ENCODE data around the gene NRCAM. TPM values are rescaled to one million over a fixed set of nuclear protein-coding genes. Genes with fewer than 3 reads are reported as not detected.

The NRCAM gene
- total RNA-seq, 1 experiment from 2014 or later, result 1.1 TPM

DNA sequence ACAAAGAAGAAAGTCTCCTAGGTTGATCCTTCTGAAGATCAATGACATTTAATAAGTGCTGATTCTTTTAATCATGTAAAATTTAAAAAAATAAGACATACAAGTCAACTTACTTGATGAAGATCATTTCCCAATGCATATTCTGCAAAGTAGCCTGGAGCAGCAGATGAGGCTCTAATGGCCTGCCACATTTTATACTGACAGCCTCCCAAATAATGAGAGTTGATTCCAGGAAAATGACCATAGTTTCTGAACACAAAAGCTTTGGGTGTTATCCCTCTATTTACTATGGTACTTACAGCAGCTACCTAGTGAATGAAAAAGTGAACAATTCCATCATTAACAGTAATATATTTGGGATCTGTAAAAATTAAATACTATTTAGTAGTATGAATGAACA lies 31.4 kb upstream of the NRCAM start:
- DNase-seq (ENCODE audit: unreplicated experiment), result no peak
- TF ChIP-seq, protein P1, sequence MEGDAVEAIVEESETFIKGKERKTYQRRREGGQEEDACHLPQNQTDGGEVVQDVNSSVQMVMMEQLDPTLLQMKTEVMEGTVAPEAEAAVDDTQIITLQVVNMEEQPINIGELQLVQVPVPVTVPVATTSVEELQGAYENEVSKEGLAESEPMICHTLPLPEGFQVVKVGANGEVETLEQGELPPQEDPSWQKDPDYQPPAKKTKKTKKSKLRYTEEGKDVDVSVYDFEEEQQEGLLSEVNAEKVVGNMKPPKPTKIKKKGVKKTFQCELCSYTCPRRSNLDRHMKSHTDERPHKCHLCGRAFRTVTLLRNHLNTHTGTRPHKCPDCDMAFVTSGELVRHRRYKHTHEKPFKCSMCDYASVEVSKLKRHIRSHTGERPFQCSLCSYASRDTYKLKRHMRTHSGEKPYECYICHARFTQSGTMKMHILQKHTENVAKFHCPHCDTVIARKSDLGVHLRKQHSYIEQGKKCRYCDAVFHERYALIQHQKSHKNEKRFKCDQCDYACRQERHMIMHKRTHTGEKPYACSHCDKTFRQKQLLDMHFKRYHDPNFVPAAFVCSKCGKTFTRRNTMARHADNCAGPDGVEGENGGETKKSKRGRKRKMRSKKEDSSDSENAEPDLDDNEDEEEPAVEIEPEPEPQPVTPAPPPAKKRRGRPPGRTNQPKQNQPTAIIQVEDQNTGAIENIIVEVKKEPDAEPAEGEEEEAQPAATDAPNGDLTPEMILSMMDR (IDR thresholded peaks at IDR 0.05; ENCODE audit: unreplicated experiment), result no peak
- no TSS peak for BruUV-seq (replicated peaks)
- H3K36me3 Mint-ChIP-seq (ENCODE audit: insufficient read depth, unreplicated experiment), result peaks cover 52% of the 10 kb centered on the region
- intact Hi-C loops (cut with micrococcal nuclease), result no loop called here
- H3K4me1 Mint-ChIP-seq (ENCODE audit: insufficient read depth, unreplicated experiment), result no peaks in the 10 kb centered on the region
- H3K27ac Mint-ChIP-seq (ENCODE audit: low read depth, unreplicated experiment), result no peak overlapping the region
- no peak overlapping the region for H3K4me3 Mint-ChIP-seq (ENCODE audit: unreplicated experiment)
- no peaks in the 10 kb centered on the region for H3K9me3 Mint-ChIP-seq (ENCODE audit: unreplicated experiment)
- ChIA-PET CTCF (interaction anchor here (1.3 to 2.4 kb wide), 4 partner anchors 9 to 306 kb away, joined by 4 to 10 read pairs (median 7); no protein-coding TSS in a partner anchor), POLR2A (no interaction called here)
- H3K27me3 Mint-ChIP-seq (ENCODE audit: insufficient read depth, unreplicated experiment), result no peaks in the 10 kb centered on the region

DNA sequence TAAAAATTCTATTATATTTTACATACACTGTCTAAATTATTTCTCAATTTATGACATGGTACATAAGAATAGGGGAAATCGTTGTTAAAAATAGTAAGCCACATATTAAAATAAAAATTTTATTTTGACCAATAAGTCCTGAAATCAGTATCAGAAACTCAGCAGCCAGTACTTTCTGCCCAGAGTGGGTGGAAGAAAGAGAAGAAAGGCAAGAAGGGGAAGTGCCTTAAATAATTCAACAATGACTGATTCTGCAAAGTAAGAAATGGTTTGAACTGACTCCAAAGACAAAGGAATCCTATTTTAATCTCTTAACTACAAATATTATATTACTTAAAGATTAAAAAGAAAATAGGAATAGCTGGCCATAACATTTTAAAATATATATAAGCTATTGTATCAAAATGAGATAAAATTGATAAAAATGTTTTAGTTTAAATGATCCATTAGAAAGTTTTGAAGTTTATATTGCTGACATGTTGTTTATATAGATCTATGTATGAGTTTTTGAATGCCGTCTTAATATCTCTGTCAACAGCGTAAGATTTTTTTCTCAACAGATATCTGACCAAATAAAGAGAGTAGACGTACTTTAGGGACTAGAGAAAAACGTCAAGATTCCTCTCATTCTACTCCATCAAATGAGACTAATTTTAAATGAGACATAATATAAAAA lies 30.2 kb upstream of the NRCAM start:
- peaks cover 48% of the 10 kb centered on the region for H3K36me3 Mint-ChIP-seq (ENCODE audit: insufficient read depth, unreplicated experiment)
- DNase-seq (ENCODE audit: unreplicated experiment), result no peak
- no peak overlapping the region for H3K27ac Mint-ChIP-seq (ENCODE audit: low read depth, unreplicated experiment)
- no TSS peak for BruUV-seq (replicated peaks)
- TF ChIP-seq, protein P1 (IDR thresholded peaks at IDR 0.05; ENCODE audit: unreplicated experiment), result no peak
- POLR2A ChIA-PET, result interaction anchor here (1.0 kb wide), 1 partner anchor 11 kb away, joined by 4 read pairs; no protein-coding TSS in a partner anchor
- H3K4me1 Mint-ChIP-seq (ENCODE audit: insufficient read depth, unreplicated experiment), result no peaks in the 10 kb centered on the region
- H3K9me3 Mint-ChIP-seq (ENCODE audit: unreplicated experiment), result no peaks in the 10 kb centered on the region
- no peaks in the 10 kb centered on the region for H3K27me3 Mint-ChIP-seq (ENCODE audit: insufficient read depth, unreplicated experiment)
- H3K4me3 Mint-ChIP-seq (ENCODE audit: unreplicated experiment), result no peak overlapping the region
- CTCF ChIA-PET, result interaction anchor here (1.7 to 2.4 kb wide), 3 partner anchors 11 to 303 kb away, joined by 5 to 10 read pairs (median 9); no protein-coding TSS in a partner anchor
- intact Hi-C loops (cut with micrococcal nuclease), result no loop called here

DNA sequence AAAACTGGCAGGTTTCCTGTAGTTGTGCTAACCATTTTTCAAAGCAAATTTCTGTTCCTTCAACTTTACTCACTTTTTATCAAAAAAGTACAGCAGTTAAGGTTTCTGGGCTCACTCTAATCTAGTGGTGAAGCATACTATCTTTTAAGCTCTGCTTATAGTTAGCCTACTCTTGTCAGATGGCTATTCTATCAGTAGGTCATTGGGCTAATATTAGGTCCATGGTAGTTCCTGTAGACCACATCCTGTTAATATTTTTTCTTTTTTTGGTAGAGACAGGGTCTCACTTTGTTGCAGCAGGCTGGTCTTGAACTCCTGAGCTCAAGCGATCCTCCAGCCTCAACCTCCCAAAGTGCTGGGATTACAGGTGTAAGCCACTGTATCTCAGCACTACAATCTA lies 27.9 kb upstream of the NRCAM start:
- no peak overlapping the region for H3K27ac Mint-ChIP-seq (ENCODE audit: low read depth, unreplicated experiment)
- peaks cover 26% of the 10 kb centered on the region for H3K36me3 Mint-ChIP-seq (ENCODE audit: insufficient read depth, unreplicated experiment)
- intact Hi-C loops (cut with micrococcal nuclease), result no loop called here
- TF ChIP-seq, protein P1 (IDR thresholded peaks at IDR 0.05; ENCODE audit: unreplicated experiment), result no peak
- no peak overlapping the region for H3K4me3 Mint-ChIP-seq (ENCODE audit: unreplicated experiment)
- no peak for DNase-seq (ENCODE audit: unreplicated experiment)
- ChIA-PET CTCF (interaction anchor here (1.5 to 2.5 kb wide), 2 partner anchors 10 to 13 kb away, joined by 4 to 12 read pairs; no protein-coding TSS in a partner anchor), POLR2A (interaction anchor here (1.0 kb wide), 1 partner anchor 741 kb away, joined by 3 read pairs; no protein-coding TSS in a partner anchor)
- no peaks in the 10 kb centered on the region for H3K4me1 Mint-ChIP-seq (ENCODE audit: insufficient read depth, unreplicated experiment)
- no peaks in the 10 kb centered on the region for H3K9me3 Mint-ChIP-seq (ENCODE audit: unreplicated experiment)
- no TSS peak for BruUV-seq (replicated peaks)
- H3K27me3 Mint-ChIP-seq (ENCODE audit: insufficient read depth, unreplicated experiment), result no peaks in the 10 kb centered on the region

DNA sequence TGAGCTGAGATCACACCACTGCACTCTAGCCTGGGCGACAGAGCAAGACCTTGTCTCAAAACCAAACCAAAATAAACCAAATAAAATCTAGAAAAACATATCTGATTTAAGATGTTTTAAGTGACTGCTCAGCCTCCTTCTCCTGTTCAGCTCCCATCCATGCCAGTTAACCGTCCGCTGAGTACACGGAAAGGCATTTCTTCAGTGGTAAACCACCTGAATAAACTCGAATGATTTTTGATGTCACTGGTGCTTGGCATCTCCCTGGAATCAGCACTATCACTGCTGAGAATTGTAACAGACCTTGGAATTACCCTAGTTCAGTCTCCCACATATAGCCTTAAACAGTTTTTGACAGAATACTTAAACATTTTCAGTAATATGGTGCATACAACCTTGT lies 24.1 kb upstream of the NRCAM start:
- CTCF ChIA-PET, result interaction anchor here (0.6 kb wide), 1 partner anchor 17 kb away, joined by 4 read pairs; no protein-coding TSS in a partner anchor
- Mint-ChIP-seq H3K4me1 (ENCODE audit: insufficient read depth, unreplicated experiment) (no peaks in the 10 kb centered on the region), H3K27me3 (ENCODE audit: insufficient read depth, unreplicated experiment) (no peaks in the 10 kb centered on the region), H3K9me3 (ENCODE audit: unreplicated experiment) (no peaks in the 10 kb centered on the region), H3K27ac (ENCODE audit: low read depth, unreplicated experiment) (no peak overlapping the region), H3K36me3 (ENCODE audit: insufficient read depth, unreplicated experiment) (peaks cover 39% of the 10 kb centered on the region), H3K4me3 (ENCODE audit: unreplicated experiment) (no peak overlapping the region)
- intact Hi-C loops (cut with micrococcal nuclease), result no loop called here
- DNase-seq (ENCODE audit: unreplicated experiment), result no peak
- POLR2A ChIA-PET, result no interaction called here
- TF ChIP-seq, protein P1 (IDR thresholded peaks at IDR 0.05; ENCODE audit: unreplicated experiment), result no peak
- no TSS peak for BruUV-seq (replicated peaks)

Measured in MCF 10A (cell line).